GM19099 (cell line): ENCODE data around the gene ATG2B.

Experiments
- POLR2A ChIP-seq: IDR thresholded peaks from 3 replicates; pipeline ENCODE4 v1.6.1; 2011; ENCODE audit warnings: low read depth; ENCODE audit not compliant: insufficient read length; ENCODE audit errors: extremely low read depth

ATG2B gene

DNA sequence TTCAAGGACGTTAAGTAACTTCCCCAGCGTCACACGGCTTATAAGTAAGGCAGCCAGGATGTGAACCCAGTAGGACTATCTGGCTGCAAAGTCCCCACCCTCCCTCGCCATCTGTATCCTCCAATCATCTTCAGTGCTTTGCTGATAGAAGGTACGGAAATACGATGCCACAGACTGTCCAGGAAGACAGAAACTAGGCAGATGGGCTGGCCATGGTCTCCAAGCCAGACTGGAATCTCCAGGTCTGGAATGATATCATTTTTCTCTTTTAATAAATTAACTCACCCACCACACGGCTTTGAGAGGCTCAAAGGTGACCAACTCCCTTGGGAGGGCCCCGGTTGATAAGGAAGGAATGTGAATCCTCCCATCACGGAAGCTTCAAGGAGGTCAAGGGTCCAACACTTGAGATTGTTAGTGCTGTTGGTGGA is 123.4 kb downstream of the ATG2B start:
- no peak for TF ChIP-seq POLR2A

DNA sequence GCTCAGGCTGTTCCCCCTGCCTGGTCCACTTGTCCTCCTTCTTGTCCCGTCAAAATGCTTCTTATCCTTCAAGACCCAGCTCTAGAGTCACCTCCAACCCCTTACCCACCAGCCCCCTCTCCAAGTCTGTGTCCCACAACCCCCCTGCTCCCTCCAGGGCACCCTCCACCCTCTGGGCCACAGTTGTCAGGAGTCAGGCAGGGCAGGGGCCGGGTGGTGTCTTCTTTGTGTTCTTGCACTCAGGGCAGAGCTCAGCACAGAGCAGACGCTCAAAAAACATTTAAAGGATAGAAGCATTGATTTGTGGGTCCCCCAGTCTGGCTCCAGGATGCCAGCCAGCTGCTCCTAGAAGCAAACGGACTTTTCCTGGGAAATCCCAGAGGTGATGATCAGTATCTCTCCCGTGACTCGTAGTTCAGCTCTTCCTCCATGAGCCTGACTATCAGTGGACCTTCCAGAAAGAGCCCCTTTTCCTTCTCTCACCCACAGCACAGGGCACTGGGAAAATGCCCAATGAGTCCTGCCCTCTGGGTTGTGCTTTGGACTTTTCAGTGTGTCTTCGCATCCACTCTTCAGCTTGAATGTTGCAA is 124.4 kb downstream of the ATG2B start:
- TF ChIP-seq POLR2A = no peak

DNA sequence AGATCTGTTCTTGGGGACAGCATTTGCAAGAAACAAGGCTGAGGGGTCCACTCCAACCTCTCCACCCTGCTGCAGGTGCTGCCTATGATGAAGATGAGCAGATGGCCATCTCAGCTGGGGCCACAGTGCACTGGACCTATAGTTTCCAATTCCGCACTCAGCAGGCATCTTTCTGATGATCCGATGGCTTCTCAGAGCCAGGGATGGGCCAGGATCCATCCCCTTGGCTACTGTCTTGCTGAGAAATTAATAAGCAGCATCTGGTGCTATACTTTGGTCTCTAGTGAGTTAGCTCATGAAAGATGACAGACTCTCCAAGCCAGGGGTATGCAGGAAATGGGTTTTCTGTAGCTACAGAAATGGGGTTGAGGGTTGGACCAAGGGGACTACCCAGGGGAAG is 125.5 kb downstream of the ATG2B start:
- no peak for TF ChIP-seq POLR2A

DNA sequence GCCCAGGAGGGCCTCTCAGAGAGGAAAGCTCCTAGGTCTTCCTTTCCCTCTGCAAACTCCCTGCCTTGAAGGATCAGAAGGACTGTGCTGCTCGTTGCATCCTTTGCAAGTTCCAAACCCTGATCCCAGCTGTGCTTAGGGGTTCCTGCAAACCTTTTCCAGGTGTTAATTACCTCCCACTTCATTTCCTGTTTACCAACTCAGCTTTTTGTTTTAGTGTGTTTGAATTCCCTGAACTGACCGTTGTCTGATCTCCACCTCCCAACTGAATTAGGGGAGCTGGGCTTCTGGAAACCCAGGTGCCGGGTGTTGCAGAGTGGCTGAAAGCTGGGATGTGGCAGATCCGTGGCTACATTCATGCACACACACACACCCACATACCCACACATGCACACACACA is 127.7 kb downstream of the ATG2B start:
- TF ChIP-seq POLR2A = no peak

DNA sequence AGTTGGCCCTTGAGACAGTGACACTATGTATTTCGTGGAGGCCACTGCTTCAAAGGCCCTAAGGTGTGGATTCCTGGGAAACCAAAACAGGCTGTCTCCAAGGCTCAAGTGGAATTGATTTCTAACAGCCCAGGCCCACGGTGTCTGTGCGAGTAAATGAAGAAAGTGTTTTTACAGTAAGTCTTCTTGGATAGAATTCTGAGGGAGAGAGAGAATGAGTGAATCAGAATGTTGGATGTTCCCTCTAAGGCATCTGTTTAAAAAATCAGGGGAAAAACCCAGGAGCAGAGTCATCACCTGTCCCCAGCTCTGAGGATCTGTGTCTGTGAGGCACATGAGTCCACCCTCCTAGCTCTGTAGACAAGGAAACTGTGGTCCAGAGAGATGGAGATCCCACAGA is 129.5 kb downstream of the ATG2B start:
- no peak for TF ChIP-seq POLR2A

DNA sequence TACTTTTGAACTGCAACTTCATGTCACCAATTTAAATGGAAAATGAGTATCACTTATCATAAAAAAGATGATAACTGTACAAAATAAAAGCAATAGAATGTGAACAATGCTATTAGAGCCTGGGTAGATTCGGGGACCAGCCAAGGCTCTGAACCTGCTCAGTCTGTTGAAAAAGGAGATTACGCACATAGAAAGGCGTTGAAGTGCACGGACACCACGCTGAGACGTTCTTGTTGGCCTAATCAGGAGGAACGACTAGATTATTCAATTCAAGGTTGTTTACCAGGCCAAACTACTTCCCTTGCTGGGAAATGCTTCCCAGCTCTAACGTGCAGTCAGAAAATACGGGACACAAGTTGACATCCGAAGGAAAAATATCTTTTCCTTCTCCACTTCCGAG is 130.6 kb downstream of the ATG2B start:
- no peak for TF ChIP-seq POLR2A

DNA sequence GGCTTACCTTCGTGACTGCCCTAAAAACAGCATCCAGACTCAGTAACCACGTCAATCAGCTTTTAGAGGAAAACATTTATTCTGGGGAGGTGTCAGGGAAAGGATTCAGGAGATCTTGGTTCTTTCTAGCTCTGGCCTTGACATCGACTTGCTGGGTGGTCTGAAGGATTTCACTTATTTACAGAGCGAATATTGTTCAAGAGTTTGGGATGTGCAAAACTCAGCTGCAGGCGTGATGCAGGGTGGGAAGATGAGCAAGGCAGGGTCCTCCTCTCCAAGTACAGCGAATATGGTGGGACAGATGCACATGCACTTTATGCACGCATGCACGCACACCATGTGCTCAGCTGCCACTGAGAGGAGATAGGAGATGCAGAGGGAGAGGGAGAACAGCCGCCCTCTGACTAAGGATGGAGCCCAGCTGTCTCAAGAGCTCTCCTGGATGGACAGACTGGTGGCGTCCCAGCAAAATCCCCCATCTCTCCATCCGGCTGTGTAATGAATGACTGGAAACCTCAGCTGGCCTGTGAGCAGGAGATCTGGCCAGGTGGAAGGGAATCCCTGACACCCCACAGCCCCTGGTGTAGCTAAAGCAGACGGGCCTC is 131.5 kb downstream of the ATG2B start:
- TF ChIP-seq POLR2A = no peak

DNA sequence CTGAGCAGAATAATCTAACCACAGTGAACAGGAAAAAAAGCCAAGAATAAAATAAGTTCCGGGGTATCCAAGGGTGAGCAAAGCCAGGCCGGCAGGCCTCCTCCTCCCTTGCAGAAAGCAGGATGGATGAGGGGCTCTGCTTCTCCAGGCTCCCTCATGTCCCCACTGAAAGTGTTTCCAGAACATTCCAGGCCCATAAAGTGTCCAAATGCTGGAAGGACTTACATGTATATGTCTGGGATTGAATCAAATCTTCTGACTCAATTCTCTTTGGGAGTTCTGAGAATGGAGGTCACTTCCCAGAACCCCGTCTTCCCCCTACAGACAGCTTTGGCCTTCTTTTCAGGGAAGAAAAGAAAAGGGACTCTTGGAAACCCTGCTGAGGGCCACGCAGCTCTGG is 132.1 kb downstream of the ATG2B start:
- no peak for TF ChIP-seq POLR2A

DNA sequence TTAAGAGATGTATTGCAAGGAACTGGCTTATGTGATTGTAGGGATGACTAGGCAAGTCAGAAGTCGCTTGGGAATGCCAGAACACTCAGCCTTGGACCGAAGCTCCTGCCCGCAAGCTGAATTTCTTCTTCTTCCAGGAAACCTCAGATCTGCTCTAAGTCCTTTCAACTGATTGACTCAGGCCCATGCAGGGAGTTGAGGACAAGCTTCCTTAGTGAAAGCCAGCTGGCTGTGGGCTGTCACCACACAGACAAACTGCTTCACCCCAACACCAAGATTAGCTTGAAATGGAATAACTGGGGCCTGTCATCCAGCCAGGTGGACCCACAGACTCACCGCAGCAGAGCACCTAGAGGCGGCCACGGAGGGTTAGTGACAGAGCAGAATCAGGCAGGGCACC is 133.8 kb downstream of the ATG2B start:
- TF ChIP-seq POLR2A = no peak
